ENCODE measurements around the gene SMC2. TPM values are rescaled to one million over a fixed set of nuclear protein-coding genes. Genes with fewer than 3 reads are reported as not detected.

The SMC2 gene
- total and polyA plus RNA-seq, 9 of the 15 experiments (the other 6 are each of a cell fraction or from before 2014, with no cell fraction given): 18.0 to 54.0 (median 32.9) TPM

- peak; percentile 72 to 77 for TF ChIP-seq FOXK2 (conservative IDR thresholded peaks at IDR 0.05 in 1 of 2, IDR thresholded peaks at IDR 0.05 in 1 of 2; ENCODE audit: low read depth in 2 of 2)
- no peak for TF ChIP-seq ZNF347 (CRISPR knock-in tag; IDR thresholded peaks at IDR 0.05; ENCODE audit: low read depth)
- no peak for TF ChIP-seq SMAD3 (CRISPR knock-in tag; conservative IDR thresholded peaks at IDR 0.05)
- TF ChIP-seq, protein P1, sequence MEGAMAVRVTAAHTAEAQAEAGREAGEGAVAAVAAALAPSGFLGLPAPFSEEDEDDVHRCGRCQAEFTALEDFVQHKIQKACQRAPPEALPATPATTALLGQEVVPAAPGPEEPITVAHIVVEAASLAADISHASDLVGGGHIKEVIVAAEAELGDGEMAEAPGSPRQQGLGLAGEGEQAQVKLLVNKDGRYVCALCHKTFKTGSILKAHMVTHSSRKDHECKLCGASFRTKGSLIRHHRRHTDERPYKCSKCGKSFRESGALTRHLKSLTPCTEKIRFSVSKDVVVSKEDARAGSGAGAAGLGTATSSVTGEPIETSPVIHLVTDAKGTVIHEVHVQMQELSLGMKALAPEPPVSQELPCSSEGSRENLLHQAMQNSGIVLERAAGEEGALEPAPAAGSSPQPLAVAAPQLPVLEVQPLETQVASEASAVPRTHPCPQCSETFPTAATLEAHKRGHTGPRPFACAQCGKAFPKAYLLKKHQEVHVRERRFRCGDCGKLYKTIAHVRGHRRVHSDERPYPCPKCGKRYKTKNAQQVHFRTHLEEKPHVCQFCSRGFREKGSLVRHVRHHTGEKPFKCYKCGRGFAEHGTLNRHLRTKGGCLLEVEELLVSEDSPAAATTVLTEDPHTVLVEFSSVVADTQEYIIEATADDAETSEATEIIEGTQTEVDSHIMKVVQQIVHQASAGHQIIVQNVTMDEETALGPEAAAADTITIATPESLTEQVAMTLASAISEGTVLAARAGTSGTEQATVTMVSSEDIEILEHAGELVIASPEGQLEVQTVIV (CRISPR knock-in tag; IDR thresholded peaks at IDR 0.05; ENCODE audit: borderline replicate concordance): no peak
- TF ChIP-seq IFI16 (CRISPR knock-in tag; IDR thresholded peaks at IDR 0.05): no peak
- TF ChIP-seq SNAPC5 (CRISPR knock-in tag; IDR thresholded peaks at IDR 0.05): no peak
- no peak for TF ChIP-seq HEY1 (CRISPR knock-in tag; IDR thresholded peaks at IDR 0.05; ENCODE audit: borderline replicate concordance)
- TF ChIP-seq TCF7L2 (IDR thresholded peaks at IDR 0.05; ENCODE audit: low read depth, low read length): no peak
- no peak for TF ChIP-seq BHLHE40 (IDR thresholded peaks at IDR 0.05; ENCODE audit: low read length)
- no peak; the same call in 1 of the 2 replicates for TF ChIP-seq BRD4 (IDR thresholded peaks at IDR 0.05)
- TF ChIP-seq NR3C1 (CRISPR knock-in tag; IDR thresholded peaks at IDR 0.05): no peak
- no peak for TF ChIP-seq RFX7 (CRISPR knock-in tag; IDR thresholded peaks at IDR 0.05)
- no peak for TF ChIP-seq CEBPB (tag; IDR thresholded peaks at IDR 0.05)
- no peak for TF ChIP-seq ZNF134 (CRISPR knock-in tag; conservative IDR thresholded peaks at IDR 0.05)
- TF ChIP-seq NR4A1 (CRISPR knock-in tag; IDR thresholded peaks at IDR 0.05): no peak
- TF ChIP-seq NR4A1 (tag; IDR thresholded peaks at IDR 0.05): 0 out of 2 replicates have a peak, but pooled peaks have one; percentile 30
- TF ChIP-seq, protein P2, sequence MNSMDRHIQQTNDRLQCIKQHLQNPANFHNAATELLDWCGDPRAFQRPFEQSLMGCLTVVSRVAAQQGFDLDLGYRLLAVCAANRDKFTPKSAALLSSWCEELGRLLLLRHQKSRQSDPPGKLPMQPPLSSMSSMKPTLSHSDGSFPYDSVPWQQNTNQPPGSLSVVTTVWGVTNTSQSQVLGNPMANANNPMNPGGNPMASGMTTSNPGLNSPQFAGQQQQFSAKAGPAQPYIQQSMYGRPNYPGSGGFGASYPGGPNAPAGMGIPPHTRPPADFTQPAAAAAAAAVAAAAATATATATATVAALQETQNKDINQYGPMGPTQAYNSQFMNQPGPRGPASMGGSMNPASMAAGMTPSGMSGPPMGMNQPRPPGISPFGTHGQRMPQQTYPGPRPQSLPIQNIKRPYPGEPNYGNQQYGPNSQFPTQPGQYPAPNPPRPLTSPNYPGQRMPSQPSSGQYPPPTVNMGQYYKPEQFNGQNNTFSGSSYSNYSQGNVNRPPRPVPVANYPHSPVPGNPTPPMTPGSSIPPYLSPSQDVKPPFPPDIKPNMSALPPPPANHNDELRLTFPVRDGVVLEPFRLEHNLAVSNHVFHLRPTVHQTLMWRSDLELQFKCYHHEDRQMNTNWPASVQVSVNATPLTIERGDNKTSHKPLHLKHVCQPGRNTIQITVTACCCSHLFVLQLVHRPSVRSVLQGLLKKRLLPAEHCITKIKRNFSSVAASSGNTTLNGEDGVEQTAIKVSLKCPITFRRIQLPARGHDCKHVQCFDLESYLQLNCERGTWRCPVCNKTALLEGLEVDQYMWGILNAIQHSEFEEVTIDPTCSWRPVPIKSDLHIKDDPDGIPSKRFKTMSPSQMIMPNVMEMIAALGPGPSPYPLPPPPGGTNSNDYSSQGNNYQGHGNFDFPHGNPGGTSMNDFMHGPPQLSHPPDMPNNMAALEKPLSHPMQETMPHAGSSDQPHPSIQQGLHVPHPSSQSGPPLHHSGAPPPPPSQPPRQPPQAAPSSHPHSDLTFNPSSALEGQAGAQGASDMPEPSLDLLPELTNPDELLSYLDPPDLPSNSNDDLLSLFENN (IDR thresholded peaks at IDR 0.05; ENCODE audit: low read depth in 2 of 2, low read length in 2 of 2): no peak
- no peak for TF ChIP-seq PHTF2 (CRISPR knock-in tag; IDR thresholded peaks at IDR 0.05)
- TF ChIP-seq RFX1 (IDR thresholded peaks at IDR 0.05): no peak
- TF ChIP-seq SOX6 (IDR thresholded peaks at IDR 0.05): 0 out of 2 replicates have a peak, but pooled peaks have one; percentile 11
- no peak for TF ChIP-seq MED1 (CRISPR knock-in tag; IDR thresholded peaks at IDR 0.05; ENCODE audit: borderline replicate concordance)
- no peak for TF ChIP-seq ZNF280B (CRISPR knock-in tag; IDR thresholded peaks at IDR 0.05)
Observed at GRCh38 chr9:104093647-104094533, at the start of gene SMC2 (continued).
